Measurements from ENCODE around the gene GDF9. TPM values are rescaled to one million over a fixed set of nuclear protein-coding genes. Genes with fewer than 3 reads are reported as not detected.

The GDF9 gene, protein sequence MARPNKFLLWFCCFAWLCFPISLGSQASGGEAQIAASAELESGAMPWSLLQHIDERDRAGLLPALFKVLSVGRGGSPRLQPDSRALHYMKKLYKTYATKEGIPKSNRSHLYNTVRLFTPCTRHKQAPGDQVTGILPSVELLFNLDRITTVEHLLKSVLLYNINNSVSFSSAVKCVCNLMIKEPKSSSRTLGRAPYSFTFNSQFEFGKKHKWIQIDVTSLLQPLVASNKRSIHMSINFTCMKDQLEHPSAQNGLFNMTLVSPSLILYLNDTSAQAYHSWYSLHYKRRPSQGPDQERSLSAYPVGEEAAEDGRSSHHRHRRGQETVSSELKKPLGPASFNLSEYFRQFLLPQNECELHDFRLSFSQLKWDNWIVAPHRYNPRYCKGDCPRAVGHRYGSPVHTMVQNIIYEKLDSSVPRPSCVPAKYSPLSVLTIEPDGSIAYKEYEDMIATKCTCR
- polyA plus RNA-seq (ENCODE audit: insufficient read length in 4 of 4): 1 to 10 TPM; 1.7 to 2.3 (median 1.9) TPM

DNA sequence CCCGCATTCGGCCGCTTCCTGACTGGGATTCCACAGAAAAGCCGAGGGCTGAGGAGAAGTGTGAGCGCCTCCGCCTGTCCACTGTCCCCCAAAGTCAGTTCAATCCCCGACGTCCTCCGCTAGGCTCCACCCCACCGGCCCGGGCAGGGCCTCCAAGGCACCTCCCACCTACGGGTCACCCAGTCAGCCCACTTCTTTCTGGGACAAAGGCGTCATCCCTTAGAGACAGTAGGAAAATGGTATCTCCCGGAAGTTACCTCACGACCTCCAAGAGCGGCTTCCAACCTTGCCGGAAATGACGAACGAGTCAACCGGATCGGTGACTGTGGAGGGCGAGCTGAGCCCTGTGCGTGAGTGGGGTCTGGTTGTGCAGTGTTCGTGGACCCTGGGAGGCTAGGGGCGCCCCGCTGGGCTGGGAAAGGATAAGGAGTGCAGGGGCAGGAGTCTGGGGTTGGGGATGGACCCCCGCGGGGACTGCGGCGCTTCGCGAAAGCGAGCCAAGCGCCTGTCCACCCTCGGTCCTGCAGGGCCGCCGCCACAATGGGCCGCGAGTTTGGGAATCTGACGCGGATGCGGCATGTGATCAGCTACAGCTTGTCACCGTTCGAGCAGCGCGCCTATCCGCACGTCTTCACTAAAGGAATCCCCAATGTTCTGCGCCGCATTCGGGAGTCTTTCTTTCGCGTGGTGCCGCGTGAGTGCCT, at the start of gene GDF9, which contains the start of gene UQCRQ:
GDF9 (minus strand) TSS at position 128 of the 704 bp plus-strand sequence. CDS start 1,936 bp downstream, outside the sequence.
UQCRQ (plus strand) TSS at position 301 of the 704 bp plus-strand sequence; CDS start at position 541, 240 bp downstream.
- peak; percentile 100 for DNase-seq (ENCODE audit: low read depth in 4 of 4, low spot score in 3 of 4)

DNA sequence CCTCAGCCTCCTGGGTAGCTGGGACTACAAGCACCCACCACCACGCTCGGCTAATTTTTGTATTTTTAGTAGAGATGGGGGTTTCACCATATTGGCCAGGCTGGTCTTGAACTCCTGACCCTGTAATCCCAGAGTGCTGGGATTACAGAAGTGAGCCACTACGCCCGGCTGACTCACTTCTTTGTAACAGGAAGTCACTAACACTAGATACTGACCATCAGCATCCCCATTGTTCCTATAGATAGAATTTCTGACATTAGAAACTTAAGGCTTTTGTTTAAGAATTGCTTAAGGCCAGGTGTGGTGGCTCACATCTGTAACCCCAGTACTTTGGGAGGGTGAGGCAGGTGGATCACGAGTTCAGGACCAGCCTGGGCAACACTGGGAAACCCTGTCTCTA, 49.4 kb upstream of the GDF9 start:
- no peak for DNase-seq (ENCODE audit: low read depth in 4 of 4, low spot score in 3 of 4)

DNA sequence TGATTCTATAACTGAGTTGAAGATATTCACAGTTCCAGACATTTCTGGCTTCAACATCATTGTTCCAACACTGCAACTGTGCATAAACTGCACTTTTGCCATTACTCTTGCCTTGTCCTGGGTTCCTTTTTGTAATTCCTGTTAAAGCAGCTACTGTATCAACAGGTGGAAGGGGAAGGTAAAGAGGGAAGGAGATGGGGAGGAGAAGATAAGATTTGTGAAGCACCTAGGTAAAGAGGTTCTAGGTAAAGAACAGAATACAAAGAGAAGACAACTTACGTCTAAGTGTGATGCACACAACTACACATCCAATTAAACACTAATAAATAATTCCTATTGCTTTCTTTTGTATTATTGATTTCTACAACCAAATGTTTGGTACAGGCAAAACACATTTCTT, 43.4 kb upstream of the GDF9 start:
- DNase-seq (ENCODE audit: low read depth in 4 of 4, low spot score in 3 of 4): no peak

DNA sequence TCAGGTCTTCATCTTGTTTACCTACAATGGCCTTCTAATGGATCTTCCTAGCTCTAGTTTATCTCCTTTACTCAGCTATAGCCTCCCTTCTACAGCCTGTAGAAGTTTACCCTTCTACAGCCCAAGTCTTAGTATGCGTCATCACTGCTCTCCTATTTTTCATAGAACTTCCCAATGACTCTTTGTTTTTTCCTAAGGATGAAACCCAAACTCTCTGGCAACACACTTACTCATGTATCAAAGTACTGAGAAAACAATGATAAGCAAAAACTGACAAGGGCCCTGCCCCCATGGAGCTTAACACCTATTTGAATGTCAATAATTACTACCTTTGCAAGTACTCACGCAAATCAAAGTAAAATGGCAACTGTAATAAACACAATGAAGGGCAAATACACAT, 40.9 kb upstream of the GDF9 start:
- DNase-seq (ENCODE audit: low read depth in 4 of 4, low spot score in 3 of 4): no peak

DNA sequence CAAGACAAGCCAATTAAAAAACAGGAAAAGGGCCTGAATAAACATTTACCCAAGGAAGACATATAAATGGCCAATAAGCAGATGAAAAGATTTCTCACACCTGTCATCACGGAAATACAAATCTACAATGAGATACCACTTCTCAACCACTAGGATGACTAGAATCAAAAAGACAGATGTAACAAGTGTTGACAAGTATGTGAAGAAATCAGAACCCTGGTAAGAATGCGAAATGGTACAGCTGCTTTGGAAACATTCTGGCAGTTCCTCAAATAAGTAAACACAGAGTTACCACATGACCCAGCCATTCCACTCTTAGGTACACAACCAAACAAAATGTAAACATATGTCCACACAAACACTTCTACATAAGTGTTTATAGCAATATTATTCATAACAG, 39.7 kb upstream of the GDF9 start:
- DNase-seq (ENCODE audit: low read depth in 4 of 4, low spot score in 3 of 4): no peak

DNA sequence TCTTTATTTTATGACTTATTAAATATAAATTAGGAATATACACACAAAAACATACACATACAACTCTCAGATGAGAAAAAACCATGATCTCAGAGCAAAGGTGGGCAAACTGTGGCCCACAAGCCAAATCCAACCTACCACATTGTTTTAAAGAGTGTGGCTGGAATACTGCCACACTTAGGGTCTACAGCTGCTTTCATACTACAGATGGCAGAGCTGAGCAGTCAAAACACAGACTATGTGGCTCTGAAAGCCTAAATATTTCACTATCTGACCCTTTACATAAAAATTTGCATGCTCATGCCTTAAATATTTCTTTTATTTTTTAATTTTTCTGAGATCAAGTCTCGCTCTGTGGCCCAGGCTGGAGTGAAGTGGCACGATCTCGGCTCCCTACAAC, 35.5 kb upstream of the GDF9 start:
- DNase-seq (ENCODE audit: low read depth in 4 of 4, low spot score in 3 of 4): no peak

DNA sequence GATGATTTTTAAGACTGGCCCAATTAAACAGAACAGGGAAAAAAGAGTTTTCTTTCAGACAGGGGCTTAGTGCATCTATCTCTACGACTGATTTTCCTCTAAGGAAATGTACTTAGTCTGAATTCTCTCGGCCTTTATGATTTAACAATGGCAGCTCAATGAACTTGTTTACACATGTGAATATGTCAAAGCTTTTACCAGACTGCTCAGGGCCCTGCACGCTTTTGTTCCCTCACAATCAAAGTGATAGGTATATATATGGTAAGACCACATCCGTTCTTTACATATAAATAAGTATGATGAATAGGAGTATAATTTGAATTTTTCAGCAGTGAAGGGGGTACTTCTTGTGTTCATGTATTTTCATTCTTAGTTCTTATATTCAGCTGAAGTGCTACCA, 34.8 kb upstream of the GDF9 start:
- no peak for DNase-seq (ENCODE audit: low read depth in 4 of 4, low spot score in 3 of 4)

DNA sequence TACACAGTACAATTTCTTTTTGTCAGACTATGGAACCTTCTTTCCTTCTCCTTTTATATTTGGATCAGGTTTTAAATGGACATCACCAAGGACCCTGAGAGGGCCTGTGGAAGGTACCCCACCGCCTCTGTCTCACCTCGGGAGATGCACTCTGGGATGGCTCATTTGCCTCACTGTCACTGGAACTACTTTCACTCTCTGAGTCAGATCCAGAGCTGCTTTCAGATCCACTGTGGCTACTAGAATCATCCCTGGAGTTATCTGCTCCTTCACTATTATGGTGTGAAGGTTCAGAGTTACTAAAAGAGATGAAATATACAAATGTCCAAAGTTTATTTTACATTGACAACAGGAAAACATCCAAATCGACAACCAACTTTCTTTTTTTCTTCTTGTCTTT, 31.8 kb upstream of the GDF9 start:
- DNase-seq (ENCODE audit: low read depth in 4 of 4, low spot score in 3 of 4): no peak

DNA sequence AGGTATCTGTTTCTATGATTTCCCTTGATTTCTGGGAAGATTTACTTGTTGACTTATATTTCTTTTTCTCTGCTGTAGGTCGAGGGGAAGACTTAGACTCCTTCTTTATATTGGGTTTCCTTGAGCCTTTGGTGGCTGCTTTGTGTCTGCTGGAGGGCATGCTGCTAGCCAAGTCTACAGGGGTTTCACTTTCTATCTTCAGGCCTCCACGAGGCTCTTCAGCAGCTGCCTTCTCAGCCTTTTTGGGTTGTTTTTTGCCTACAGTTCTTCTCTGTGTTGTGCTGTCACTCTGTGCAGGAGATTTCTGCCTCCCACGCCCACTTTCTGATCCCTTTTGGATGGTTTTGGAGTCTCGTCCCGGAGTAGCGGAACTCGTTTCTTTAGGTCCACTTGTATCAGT, 30.4 kb upstream of the GDF9 start:
- DNase-seq (ENCODE audit: low read depth in 4 of 4, low spot score in 3 of 4): no peak

DNA sequence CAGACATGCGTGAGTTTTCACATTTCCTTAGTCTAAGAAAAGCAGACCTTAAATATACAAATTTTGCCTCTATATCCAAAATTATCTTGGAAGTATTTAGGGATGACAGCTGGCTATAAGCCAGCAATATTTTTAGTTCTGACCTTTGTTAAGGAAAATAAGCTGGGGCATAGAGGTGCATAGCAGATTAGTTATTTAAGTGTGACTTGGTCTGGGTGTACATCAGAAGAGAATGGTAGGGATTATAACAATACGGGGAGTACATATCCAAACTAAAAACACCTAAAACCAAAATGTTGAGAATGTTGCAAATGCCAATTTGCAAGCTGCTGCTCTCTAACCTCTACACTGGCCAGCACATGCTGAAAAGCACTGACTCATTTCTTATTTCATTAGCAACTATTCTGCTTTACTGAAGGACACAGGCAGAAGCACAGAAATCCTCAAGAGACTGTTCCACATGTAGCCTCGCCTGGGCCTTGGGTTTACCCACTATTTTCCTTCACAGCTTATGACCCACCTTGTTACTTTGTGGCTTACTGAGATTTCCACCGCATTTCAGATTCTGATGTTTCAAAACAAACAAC, 29.5 kb upstream of the GDF9 start:
- no peak for DNase-seq (ENCODE audit: low read depth in 4 of 4, low spot score in 3 of 4)

DNA sequence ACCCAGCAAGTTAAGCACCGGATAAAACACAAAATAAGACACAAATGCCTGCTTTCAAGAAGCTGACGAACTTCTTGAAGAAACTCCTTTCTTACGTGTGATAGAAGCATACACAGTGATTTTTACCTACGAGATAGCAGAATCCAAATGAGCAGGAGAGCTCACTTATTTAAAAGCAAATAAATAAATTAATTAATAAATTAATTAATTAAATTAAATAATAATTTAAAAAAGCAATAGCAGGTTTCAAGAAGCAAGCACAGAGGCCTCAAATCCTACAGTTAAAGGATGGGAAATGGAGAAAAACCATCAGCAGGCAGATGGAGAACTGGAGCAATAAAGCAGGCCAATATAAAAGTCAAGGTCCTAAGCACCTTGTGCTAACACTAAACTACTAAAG, 24.5 kb upstream of the GDF9 start:
- no peak for DNase-seq (ENCODE audit: low read depth in 4 of 4, low spot score in 3 of 4)

DNA sequence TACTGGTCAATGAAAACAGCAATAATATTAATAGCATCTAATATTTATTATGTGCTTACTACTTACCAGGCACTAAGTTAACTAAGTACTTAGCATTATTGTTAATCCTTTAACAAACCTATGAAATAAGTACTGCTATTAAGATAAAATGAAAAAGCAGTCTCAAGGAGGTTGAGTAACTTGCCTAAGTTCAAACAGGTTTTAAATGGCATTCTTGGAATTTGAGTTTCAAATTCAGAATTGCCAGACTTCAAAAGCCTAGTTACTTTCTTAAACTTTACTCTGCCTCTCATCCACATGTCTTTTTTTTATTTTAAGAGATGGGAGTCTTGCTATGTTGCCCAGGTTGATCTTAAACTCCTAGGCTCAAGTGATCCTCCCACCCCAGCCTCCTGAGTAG, 23.2 kb upstream of the GDF9 start:
- no peak for DNase-seq (ENCODE audit: low read depth in 4 of 4, low spot score in 3 of 4)

DNA sequence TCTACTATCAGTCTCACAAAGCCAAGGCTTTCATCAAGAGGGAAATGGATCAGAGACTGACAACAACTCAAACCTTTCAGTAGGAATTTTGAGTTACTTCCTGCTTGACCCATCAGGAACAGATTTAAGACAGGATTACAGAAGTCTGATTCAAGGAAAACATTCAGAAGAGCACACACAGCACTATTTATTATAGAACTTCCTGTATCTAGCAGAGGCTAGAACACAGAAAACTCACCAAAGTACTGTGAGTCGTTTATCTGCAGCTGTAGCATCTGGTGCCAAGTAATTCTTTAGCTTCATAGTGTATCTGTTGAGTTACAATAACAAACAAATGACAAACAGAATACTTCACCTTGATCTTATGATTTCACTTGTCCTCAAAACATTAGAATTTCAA, 21.0 kb upstream of the GDF9 start:
- no peak for DNase-seq (ENCODE audit: low read depth in 4 of 4, low spot score in 3 of 4)

DNA sequence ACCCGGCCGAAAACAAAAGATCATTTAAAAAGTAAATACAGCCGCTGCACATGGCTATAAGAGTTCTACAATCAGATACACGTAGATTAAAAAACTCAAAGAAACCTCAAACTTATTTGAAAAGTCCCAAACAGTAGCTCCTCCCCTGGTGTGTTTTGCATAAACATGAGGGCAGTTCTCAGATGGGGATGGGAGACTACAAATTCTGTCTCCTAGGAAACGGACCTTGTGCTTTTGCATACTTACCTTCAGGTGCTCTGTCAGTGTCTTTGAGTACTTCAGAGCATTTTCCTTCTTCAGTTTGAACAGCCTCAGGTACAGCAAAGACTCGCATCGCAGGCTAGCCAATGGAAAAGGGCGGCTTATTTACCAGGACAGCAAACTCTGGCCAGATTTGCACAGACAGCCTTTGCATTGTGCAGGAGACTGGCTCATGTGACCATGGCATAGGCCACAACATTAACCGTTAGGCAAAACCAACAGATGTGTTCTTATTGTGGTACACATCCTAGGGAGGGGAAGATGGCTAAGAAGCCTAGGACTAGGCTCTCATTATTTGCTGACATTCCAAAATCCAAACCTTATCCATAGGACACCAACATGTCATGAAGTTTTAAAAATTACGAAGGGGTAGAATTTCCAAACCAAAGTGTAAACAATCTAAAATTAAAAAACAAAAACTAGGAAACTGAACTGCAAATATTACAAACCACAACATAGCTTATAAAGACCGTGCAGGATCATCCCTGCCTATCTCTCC, 20.0 kb upstream of the GDF9 start:
- no peak for DNase-seq (ENCODE audit: low read depth in 4 of 4, low spot score in 3 of 4)

DNA sequence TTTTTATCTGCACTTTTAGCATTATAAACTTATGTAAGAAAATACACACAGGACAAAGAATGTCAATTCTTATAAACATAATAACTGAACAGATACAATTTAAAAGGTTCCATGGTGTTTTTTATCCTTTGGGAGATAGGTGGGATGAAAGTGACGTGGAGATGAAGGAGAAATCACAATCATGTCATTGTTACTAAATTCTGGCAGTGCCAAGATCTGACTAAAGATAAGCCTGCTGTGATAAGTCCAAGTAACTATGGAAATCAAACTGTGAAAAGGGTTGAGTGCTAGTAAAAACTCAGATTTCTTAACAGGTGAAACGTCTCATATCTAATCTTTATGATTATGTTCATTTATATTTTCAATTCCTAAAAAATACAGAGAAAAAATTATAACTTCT, 18.3 kb upstream of the GDF9 start:
- DNase-seq (ENCODE audit: low read depth in 4 of 4, low spot score in 3 of 4): no peak

DNA sequence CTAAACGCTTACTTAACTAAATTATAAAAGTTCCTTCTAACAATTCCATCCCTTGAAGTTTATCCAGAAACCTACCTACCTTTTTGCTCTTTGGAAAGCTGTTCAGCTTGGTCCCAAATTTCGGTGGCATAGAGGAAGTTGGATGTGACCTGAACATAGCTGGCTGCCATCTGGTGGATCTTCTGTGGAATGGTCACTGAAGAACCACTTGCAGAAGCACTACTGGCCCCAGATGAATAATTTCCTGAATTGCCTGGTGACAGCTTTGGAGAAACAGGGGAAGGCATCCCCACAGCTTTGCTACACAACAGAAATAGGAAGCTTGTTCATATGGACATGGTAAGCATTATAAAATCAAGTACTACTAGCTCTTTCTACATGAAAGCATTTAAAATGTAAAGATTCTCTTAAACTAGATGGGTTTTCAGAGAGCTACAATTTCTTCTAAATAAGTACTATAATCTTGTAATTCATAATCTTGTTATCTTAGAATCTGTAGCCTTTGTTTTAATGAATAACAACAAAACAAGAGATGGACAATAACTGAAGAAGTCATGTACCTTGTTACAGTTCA, 17.1 kb upstream of the GDF9 start:
- peak in 2 of 4 donors; percentile 19 to 36 for DNase-seq (ENCODE audit: low read depth in 4 of 4, low spot score in 3 of 4)

DNA sequence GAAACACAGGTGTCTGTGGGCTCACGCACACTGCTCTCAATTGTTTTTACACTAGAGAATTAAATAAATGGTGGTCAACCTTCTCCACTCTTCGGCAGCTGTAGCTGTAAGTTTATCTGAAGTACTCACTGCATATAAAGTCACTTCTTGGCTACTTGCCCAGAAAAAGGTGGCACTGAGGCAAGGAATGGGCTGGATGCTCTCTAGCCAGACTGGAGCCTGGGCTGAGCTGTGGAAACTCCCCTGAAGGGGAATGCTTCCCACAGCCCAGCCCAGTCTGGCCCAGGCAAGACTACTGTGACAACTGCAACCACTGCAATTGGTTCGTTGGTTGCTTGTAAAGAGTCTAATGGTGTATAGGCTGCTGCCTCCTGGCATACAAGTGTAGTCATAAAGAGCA, 11.7 kb upstream of the GDF9 start:
- no peak for DNase-seq (ENCODE audit: low read depth in 4 of 4, low spot score in 3 of 4)

DNA sequence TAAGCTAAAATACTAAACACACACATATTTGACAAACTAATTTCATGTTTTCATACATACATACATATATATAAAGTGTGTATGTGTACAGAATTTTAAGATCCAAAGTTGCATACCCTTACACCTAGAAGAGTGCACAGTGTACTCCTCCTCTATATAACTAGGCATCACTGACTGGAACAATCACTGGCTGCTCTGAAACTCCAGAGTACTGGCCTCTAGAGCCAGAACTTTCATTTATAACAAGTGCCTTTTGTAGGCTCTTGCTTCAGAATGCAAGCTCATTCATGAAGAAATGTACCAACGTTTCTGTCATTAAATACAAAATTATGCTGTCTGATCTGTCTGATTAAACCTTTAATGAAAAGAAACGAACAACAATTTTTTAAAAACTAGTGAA, 11.2 kb upstream of the GDF9 start:
- no peak for DNase-seq (ENCODE audit: low read depth in 4 of 4, low spot score in 3 of 4)

DNA sequence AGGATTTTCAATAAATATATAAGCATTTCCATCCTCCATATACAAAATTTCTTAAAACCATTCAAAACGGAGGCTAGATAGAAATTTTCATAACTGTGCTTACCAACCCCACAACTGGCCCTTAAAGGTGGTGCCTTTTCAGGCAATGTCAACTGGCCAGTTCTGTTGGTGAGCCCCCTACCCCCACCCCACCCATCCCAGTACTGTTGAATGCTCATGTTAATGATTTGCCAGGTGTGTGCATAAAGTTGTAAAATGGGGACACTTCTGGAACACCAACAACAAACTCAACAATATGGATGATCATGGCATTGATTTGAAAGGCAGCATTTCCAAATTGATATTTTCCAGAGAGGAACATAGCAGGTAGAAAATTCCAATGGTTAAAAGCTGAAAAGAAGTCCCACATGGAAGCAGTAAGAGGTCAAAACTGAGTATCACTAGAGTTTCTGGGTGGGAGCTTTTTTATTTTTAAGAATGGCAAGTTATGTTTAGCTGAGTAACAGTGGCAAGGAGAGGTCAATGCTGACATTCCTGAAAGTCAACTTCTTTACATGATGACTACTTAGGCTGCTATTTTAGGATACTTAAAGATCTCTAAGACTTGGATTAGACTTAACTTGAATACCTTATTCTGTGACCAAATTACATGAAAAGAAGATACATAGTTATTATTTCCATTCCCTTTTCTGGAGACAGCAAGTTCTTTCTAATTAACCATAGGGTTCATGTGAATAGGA, 9.9 kb upstream of the GDF9 start:
- no peak for DNase-seq (ENCODE audit: low read depth in 4 of 4, low spot score in 3 of 4)

DNA sequence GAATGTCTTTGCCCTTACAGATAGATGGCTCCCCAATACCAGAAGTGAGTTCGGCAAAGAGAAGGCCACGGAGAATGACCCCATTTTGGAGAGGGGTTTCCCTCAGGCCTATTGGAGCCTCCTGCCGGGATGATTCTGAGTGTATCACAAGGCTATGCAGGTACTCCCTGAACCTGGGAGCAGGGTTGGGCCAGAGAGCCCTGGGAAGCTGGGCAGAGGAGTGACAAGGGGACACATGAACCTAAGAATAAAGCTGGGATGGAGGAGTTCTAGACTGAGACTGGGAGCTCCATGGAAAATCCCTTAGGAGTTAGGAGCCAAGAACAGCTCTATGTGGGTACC, 7.6 kb upstream of the GDF9 start:
- no peak for DNase-seq (ENCODE audit: low read depth in 4 of 4, low spot score in 3 of 4)

Data from right renal pelvis (tissue), 4 donors.